HG03575 (cell line): Measurements from ENCODE around the gene TMEM200C.

ENCODE experiments used
- ATAC-seq: cut with Tn5 transposase; IDR thresholded peaks from one replicate; pipeline ENCODE4 v1.9.1; 2021; ENCODE audit not compliant: unreplicated experiment, insufficient number of reproducible peaks, low FRiP score; ENCODE audit errors: extremely low read depth

TMEM200C gene

GRCh38 chr18:5841518-5841917 is 53.8 kb downstream of the TMEM200C start:
- no peak for ATAC-seq

GRCh38 chr18:5840547-5840946 is 54.8 kb downstream of the TMEM200C start:
- no peak for ATAC-seq

GRCh38 chr18:5840025-5840424 is 55.3 kb downstream of the TMEM200C start:
- no peak for ATAC-seq

GRCh38 chr18:5839102-5839501 is 56.2 kb downstream of the TMEM200C start:
- no peak for ATAC-seq
